ENCODE results near the gene NFKBIB. TPM values are rescaled to one million over a fixed set of nuclear protein-coding genes. Genes with fewer than 3 reads are reported as not detected.
"Not testable (repeated sequence)": the region's sequence is repeated elsewhere in the genome, so short reads cannot be mapped to it uniquely, and the experiment has no call there.

Gene NFKBIB
- total and polyA plus RNA-seq, 2 donors: 12.6 to 23.6 TPM

DNA sequence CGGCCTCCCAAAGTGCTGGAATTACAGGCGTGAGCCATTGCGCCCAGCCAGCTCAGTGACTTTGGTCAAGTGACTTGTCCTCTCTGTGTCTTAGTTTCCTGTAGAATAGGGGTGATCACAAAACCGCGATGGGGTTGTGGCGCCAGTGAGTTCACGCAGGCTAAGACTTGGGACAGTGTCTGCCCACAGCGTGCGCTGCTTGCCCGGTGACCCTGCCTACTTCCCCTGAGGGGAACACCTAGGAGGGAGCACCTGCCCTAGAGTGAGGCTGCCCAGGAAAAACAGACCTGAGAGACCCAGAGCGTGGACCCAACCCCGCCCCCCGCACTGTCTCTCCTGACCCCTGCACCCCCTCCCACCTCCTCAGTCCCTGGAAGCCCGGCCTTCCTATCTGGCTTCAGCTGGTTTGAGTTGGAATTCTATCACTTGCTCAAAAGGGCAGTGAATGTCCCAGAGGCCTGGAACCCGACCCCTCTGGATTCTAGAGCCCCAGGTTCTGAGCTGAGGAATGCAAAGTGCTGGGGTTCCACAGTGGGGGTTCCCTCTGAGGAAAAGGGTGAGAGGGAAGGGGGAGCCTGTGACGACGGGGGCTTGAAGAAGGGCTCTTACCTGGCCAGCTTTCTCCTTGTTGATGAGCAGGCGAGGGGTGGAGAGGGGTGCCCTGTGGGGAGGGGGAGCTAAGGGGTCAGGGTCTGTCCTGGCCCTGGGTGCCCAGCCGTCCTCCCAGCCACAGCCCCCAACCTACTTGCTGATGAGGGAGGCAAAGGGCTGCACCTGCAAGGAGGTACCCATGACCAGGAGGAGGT is 19.5 kb upstream of the NFKBIB start:
- Histone ChIP-seq H3K4me1 (ENCODE audit: control insufficient read depth in 2 of 2, insufficient read depth in 2 of 2, low read length in 2 of 2) (peaks cover 13 to 18% of the 10 kb centered on the region in 2 donors), H3K9me3 (ENCODE audit: control insufficient read depth in 2 of 2, insufficient read depth in 1 of 2, low read length in 1 of 2) (no peaks in the 10 kb centered on the region), H3K36me3 (ENCODE audit: control insufficient read depth in 2 of 2, insufficient read depth in 2 of 2, low read length in 1 of 2) (peaks cover 2 to 16% of the 10 kb centered on the region in 2 donors), H3K27ac (ENCODE audit: low read depth in 1 of 2, low read length in 1 of 2) (no peak overlapping the region), H3K27me3 (ENCODE audit: control insufficient read depth in 2 of 2, insufficient read depth in 1 of 2, low read length in 1 of 2) (no peaks in the 10 kb centered on the region), H3K4me3 (ENCODE audit: low read length in 2 of 2) (no peak overlapping the region)
- WGBS: 97% methylated on average over 19 of the region's 19 CpGs
- DNase-seq (ENCODE audit: low read depth in 6 of 9, low spot score in 9 of 9): no peak

- WGBS: 99% methylated on average over 19 of the region's 19 CpGs
- no peaks in the 10 kb centered on the region for H3K9me3 ChIP-seq (ENCODE audit: control insufficient read depth in 2 of 2, insufficient read depth in 1 of 2, low read length in 1 of 2)
- peaks cover 13 to 18% of the 10 kb centered on the region in 2 donors for H3K4me1 ChIP-seq (ENCODE audit: control insufficient read depth in 2 of 2, insufficient read depth in 2 of 2, low read length in 2 of 2)
- peaks cover 2 to 16% of the 10 kb centered on the region in 2 donors for H3K36me3 ChIP-seq (ENCODE audit: control insufficient read depth in 2 of 2, insufficient read depth in 2 of 2, low read length in 1 of 2)
- no peak overlapping the region for H3K4me3 ChIP-seq (ENCODE audit: low read length in 2 of 2)
- no peak overlapping the region for H3K27ac ChIP-seq (ENCODE audit: low read depth in 1 of 2, low read length in 1 of 2)
- no peak for DNase-seq (ENCODE audit: low read depth in 6 of 9, low spot score in 9 of 9)
- H3K27me3 ChIP-seq (ENCODE audit: control insufficient read depth in 2 of 2, insufficient read depth in 1 of 2, low read length in 1 of 2): no peaks in the 10 kb centered on the region
Observed at GRCh38 chr19:38880882-38881609, 18.7 kb upstream of the NFKBIB start.

- peaks cover 6 to 12% of the 10 kb centered on the region in 2 donors for H3K4me1 ChIP-seq (ENCODE audit: control insufficient read depth in 2 of 2, insufficient read depth in 2 of 2, low read length in 2 of 2)
- H3K36me3 ChIP-seq (ENCODE audit: control insufficient read depth in 2 of 2, insufficient read depth in 2 of 2, low read length in 1 of 2): peaks cover 3 to 18% of the 10 kb centered on the region in 2 donors
- no peak overlapping the region for H3K27ac ChIP-seq (ENCODE audit: low read depth in 1 of 2, low read length in 1 of 2)
- DNase-seq (ENCODE audit: low read depth in 6 of 9, low spot score in 9 of 9): no peak
- no peak overlapping the region for H3K4me3 ChIP-seq (ENCODE audit: low read length in 2 of 2)
- H3K27me3 ChIP-seq (ENCODE audit: control insufficient read depth in 2 of 2, insufficient read depth in 1 of 2, low read length in 1 of 2): no peaks in the 10 kb centered on the region
- no peaks in the 10 kb centered on the region for H3K9me3 ChIP-seq (ENCODE audit: control insufficient read depth in 2 of 2, insufficient read depth in 1 of 2, low read length in 1 of 2)
- WGBS: 97% methylated on average over 9 of the region's 9 CpGs
Observed at GRCh38 chr19:38883286-38883685, 16.5 kb upstream of the NFKBIB start.

GRCh38 chr19:38884691-38885090 is 15.1 kb upstream of the NFKBIB start:
- not testable (repeated sequence) for H3K27me3 ChIP-seq (ENCODE audit: control insufficient read depth in 2 of 2, insufficient read depth in 1 of 2, low read length in 1 of 2); DNase-seq (ENCODE audit: low read depth in 6 of 9, low spot score in 9 of 9); H3K4me3 ChIP-seq (ENCODE audit: low read length in 2 of 2); H3K27ac ChIP-seq (ENCODE audit: low read depth in 1 of 2, low read length in 1 of 2); H3K4me1 ChIP-seq (ENCODE audit: control insufficient read depth in 2 of 2, insufficient read depth in 2 of 2, low read length in 2 of 2); H3K9me3 ChIP-seq (ENCODE audit: control insufficient read depth in 2 of 2, insufficient read depth in 1 of 2, low read length in 1 of 2)
- WGBS: 98% methylated on average over 3 of the region's 3 CpGs
- peaks cover 15 to 32% of the 10 kb centered on the region in 2 donors for H3K36me3 ChIP-seq (ENCODE audit: control insufficient read depth in 2 of 2, insufficient read depth in 2 of 2, low read length in 1 of 2)

GRCh38 chr19:38888876-38889275 is 10.9 kb upstream of the NFKBIB start:
- H3K36me3 ChIP-seq (ENCODE audit: control insufficient read depth in 2 of 2, insufficient read depth in 2 of 2, low read length in 1 of 2): peaks cover 20 to 31% of the 10 kb centered on the region in 2 donors
- no peak for DNase-seq (ENCODE audit: low read depth in 6 of 9, low spot score in 9 of 9)
- no peaks in the 10 kb centered on the region for H3K4me1 ChIP-seq (ENCODE audit: control insufficient read depth in 2 of 2, insufficient read depth in 2 of 2, low read length in 2 of 2)
- no peak overlapping the region for H3K4me3 ChIP-seq (ENCODE audit: low read length in 2 of 2)
- no peaks in the 10 kb centered on the region for H3K27me3 ChIP-seq (ENCODE audit: control insufficient read depth in 2 of 2, insufficient read depth in 1 of 2, low read length in 1 of 2)
- no peaks in the 10 kb centered on the region for H3K9me3 ChIP-seq (ENCODE audit: control insufficient read depth in 2 of 2, insufficient read depth in 1 of 2, low read length in 1 of 2)
- H3K27ac ChIP-seq (ENCODE audit: low read depth in 1 of 2, low read length in 1 of 2): no peak overlapping the region
- 99% methylated on average over 17 of the region's 17 CpGs for WGBS

- no peaks in the 10 kb centered on the region for H3K27me3 ChIP-seq (ENCODE audit: control insufficient read depth in 2 of 2, insufficient read depth in 1 of 2, low read length in 1 of 2)
- no peaks in the 10 kb centered on the region for H3K9me3 ChIP-seq (ENCODE audit: control insufficient read depth in 2 of 2, insufficient read depth in 1 of 2, low read length in 1 of 2)
- no peak overlapping the region for H3K4me3 ChIP-seq (ENCODE audit: low read length in 2 of 2)
- H3K4me1 ChIP-seq (ENCODE audit: control insufficient read depth in 2 of 2, insufficient read depth in 2 of 2, low read length in 2 of 2): peaks cover 0 to 4% of the 10 kb centered on the region in 2 donors
- DNase-seq (ENCODE audit: low read depth in 6 of 9, low spot score in 9 of 9): no peak
- H3K36me3 ChIP-seq (ENCODE audit: control insufficient read depth in 2 of 2, insufficient read depth in 2 of 2, low read length in 1 of 2): peaks cover 20 to 31% of the 10 kb centered on the region in 2 donors
- WGBS: 98% methylated on average over 8 of the region's 8 CpGs
- no peak overlapping the region for H3K27ac ChIP-seq (ENCODE audit: low read depth in 1 of 2, low read length in 1 of 2)
Observed at GRCh38 chr19:38889803-38890202, 10.0 kb upstream of the NFKBIB start.

DNA sequence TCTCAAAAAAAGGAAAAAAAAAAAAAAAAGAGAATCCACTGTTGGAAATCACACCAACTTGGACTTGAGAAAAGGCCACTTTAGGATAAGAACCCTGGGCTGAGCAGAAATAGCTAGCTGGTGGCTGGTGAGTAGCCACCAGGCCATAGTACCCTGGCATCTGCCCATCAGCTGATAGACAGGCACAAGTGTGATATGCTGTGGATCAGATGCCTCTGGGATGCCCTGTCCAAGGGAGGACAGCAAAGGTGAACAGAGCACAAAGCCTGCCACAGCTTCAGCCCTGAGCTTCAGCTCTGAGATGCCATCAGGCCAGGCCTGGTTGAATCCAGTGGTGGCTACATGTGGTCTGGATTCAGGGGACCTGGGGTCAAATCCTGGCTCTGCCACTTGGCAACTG is 9.1 kb upstream of the NFKBIB start:
- peaks cover 20 to 31% of the 10 kb centered on the region in 2 donors for H3K36me3 ChIP-seq (ENCODE audit: control insufficient read depth in 2 of 2, insufficient read depth in 2 of 2, low read length in 1 of 2)
- H3K4me1 ChIP-seq (ENCODE audit: control insufficient read depth in 2 of 2, insufficient read depth in 2 of 2, low read length in 2 of 2): peaks cover 0 to 9% of the 10 kb centered on the region in 2 donors

GRCh38 chr19:38891771-38892170 is 8.0 kb upstream of the NFKBIB start:
- Histone ChIP-seq H3K36me3 (ENCODE audit: control insufficient read depth in 2 of 2, insufficient read depth in 2 of 2, low read length in 1 of 2) (peaks cover 20 to 31% of the 10 kb centered on the region in 2 donors), H3K4me3 (ENCODE audit: low read length in 2 of 2) (no peak overlapping the region), H3K4me1 (ENCODE audit: control insufficient read depth in 2 of 2, insufficient read depth in 2 of 2, low read length in 2 of 2) (peaks cover 0 to 9% of the 10 kb centered on the region in 2 donors), H3K9me3 (ENCODE audit: control insufficient read depth in 2 of 2, insufficient read depth in 1 of 2, low read length in 1 of 2) (no peaks in the 10 kb centered on the region), H3K27me3 (ENCODE audit: control insufficient read depth in 2 of 2, insufficient read depth in 1 of 2, low read length in 1 of 2) (no peaks in the 10 kb centered on the region), H3K27ac (ENCODE audit: low read depth in 1 of 2, low read length in 1 of 2) (no peak overlapping the region)
- no peak for DNase-seq (ENCODE audit: low read depth in 6 of 9, low spot score in 9 of 9)
- 95% methylated on average over 6 of the region's 6 CpGs for WGBS

More for the DNA sequence above, 9.1 kb upstream of the NFKBIB start:
- Histone ChIP-seq H3K9me3 (ENCODE audit: control insufficient read depth in 2 of 2, insufficient read depth in 1 of 2, low read length in 1 of 2) (no peaks in the 10 kb centered on the region), H3K27ac (ENCODE audit: low read depth in 1 of 2, low read length in 1 of 2) (no peak overlapping the region), H3K27me3 (ENCODE audit: control insufficient read depth in 2 of 2, insufficient read depth in 1 of 2, low read length in 1 of 2) (no peaks in the 10 kb centered on the region), H3K4me3 (ENCODE audit: low read length in 2 of 2) (no peak overlapping the region)
- DNase-seq (ENCODE audit: low read depth in 6 of 9, low spot score in 9 of 9): no peak

DNA sequence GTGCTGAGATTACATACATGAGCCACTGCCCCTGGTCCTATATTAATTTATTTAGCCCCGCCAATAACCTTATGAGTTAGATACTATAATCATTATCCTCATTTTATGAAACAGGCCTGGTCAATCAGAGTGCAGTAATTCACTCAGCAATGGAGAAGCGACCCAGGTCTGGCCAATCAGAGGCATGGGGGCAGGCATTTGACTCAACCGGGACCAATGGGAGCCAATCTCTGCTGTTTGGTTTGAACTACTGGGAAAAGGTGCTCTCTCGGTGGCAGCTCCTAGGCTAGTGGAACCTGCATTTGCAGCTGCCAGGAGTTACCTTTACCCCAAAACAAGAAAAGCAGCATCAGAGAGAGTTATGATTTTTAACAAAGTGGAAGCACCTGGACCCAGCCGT is 6.9 kb upstream of the NFKBIB start:
- WGBS: 86% methylated on average over 5 of the region's 5 CpGs
- Histone ChIP-seq H3K27me3 (ENCODE audit: control insufficient read depth in 2 of 2, insufficient read depth in 1 of 2, low read length in 1 of 2) (no peaks in the 10 kb centered on the region), H3K9me3 (ENCODE audit: control insufficient read depth in 2 of 2, insufficient read depth in 1 of 2, low read length in 1 of 2) (no peaks in the 10 kb centered on the region), H3K4me3 (ENCODE audit: low read length in 2 of 2) (no peak overlapping the region), H3K4me1 (ENCODE audit: control insufficient read depth in 2 of 2, insufficient read depth in 2 of 2, low read length in 2 of 2) (peaks cover 0 to 14% of the 10 kb centered on the region in 2 donors), H3K36me3 (ENCODE audit: control insufficient read depth in 2 of 2, insufficient read depth in 2 of 2, low read length in 1 of 2) (peaks cover 20 to 31% of the 10 kb centered on the region in 2 donors), H3K27ac (ENCODE audit: low read depth in 1 of 2, low read length in 1 of 2) (peak overlapping the region in 1 of 2 donors; percentile 55)
- DNase-seq (ENCODE audit: low read depth in 6 of 9, low spot score in 9 of 9): no peak

Measured in thymus (tissue), 11 donors.